Astrocyte (in vitro differentiated cells and primary cell): Measurements from ENCODE around the gene RGS4.

Experiments
- CTCF ChIP-seq: IDR thresholded peaks from 2 replicates; pipeline ENCODE4 v1.5.1; 2011; ENCODE audit warnings: low read depth, mild to moderate bottlenecking, inconsistent platforms, low read length, moderate library complexity; ENCODE audit not compliant: insufficient read depth
- EZH2 ChIP-seq: IDR thresholded peaks from 2 replicates; pipeline ENCODE4 v1.6.1; 2012; ENCODE audit warnings: mild to moderate bottlenecking, low read length, inconsistent platforms; ENCODE audit not compliant: insufficient read depth

GRCh38 chr1:163054181-163054591 lies 15.0 kb upstream of the RGS4 start:
- TF ChIP-seq CTCF, result no peak
- TF ChIP-seq EZH2, result no peak
